HG02759 (cell line): Measurements from ENCODE around the gene GABRD.

Experiments used
- ATAC-seq: cut with Tn5 transposase; IDR thresholded peaks from one replicate; pipeline ENCODE4 v1.9.1; 2021; ENCODE audit warnings: mild to moderate bottlenecking, moderate library complexity; ENCODE audit not compliant: unreplicated experiment

The GABRD gene

GRCh38 chr1:2037314-2037979, 18.3 kb downstream of the GABRD start:
- ATAC-seq, result no peak

- ATAC-seq, result no peak
Measured at GRCh38 chr1:2038229-2038628, 19.1 kb downstream of the GABRD start.

GRCh38 chr1:2039251-2039650, 20.1 kb downstream of the GABRD start:
- no peak for ATAC-seq

DNA sequence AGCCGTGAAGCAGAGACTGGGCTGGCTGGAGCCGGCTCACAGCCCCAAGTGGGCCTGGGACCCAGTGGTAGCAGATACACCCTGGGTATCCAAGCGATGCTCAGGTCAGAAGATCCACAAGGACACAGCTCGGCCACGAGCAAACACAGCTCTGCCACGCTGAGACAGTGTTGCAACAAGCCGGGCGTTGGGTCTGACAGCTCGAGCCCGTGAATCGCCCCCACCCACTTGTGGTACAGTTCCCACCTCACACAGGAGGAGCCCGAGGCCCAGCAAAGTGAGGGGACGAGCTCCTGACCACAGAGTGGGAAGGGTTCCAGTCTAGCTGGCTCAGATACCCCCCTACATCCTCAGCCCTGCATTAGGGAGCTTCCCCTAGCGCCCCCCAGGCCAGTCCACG, 22.2 kb downstream of the GABRD start:
- no peak for ATAC-seq

DNA sequence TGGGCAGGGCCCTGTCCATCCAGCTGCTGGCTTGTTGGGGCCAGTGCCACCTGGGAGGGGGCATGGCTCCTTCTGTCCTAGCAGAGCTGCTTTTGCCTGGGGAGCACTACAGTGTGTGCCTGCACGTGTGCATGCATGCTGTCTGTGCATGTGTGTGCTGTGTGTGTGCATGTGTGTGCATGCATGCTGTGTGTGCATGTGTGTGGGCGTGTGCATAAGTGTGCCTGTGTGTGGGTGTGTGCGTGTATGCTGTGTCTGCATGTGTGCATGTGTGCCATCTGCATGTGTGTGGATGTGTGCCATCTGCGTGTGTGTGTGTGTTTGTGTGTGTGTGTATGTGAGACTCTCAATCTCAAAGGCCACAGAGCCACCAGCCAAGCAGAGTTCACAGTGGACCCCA, 22.7 kb downstream of the GABRD start:
- no peak for ATAC-seq

DNA sequence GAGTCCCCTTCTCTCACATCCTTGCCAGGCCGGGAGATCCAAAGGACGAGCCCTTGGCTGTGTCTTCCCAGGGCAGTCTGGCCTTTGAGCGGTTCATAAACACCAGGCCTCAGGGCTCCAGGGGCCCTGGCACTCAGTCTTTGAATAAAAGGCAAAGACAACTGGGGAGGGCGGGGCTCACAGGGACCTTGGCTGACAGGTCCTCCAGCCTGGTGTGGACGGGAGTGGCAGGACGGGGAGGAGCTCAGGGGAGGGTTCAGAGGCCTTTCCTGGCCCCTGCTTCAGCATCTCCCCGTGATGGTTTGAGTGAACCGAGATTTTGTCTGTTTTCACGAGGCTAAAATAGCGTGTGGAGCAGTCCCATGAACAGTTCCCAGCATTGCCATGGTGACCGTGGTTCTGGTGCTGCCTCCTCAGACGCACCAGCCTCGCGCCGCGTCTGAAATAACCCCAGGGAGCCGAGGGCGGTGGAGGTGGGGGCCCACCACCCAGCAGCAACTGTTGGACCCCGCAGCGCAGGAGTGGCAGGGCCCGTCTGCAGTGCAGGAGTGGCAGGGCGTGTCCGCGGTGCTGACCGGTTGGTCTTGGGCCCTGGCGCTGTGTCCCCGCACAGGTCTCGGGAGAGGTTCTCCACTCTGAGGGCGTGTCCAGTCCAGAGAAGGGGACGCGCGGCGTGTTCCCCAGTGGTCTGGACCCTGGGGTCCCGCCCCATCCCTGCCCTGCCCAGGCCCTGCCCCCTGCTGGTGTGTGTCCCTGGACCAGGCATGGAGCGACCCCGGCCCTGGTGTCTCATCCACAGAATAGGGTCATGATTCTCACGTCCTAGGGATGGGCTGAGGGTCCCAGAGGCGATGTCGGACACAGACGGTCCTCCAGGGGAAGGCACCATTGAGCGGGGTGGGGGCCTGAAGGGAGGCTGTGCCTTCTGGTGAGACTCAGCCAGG, 24.0 kb downstream of the GABRD start:
- no peak for ATAC-seq

- ATAC-seq, result no peak
Measured at GRCh38 chr1:2043886-2044285, 24.7 kb downstream of the GABRD start.

GRCh38 chr1:2044510-2045319, 25.6 kb downstream of the GABRD start:
- ATAC-seq, result no peak

- ATAC-seq, result no peak
Measured at GRCh38 chr1:2045468-2046173, 26.5 kb downstream of the GABRD start.

- ATAC-seq, result no peak
Measured at GRCh38 chr1:2046174-2046917, 27.2 kb downstream of the GABRD start.

GRCh38 chr1:2046953-2047748, 28.0 kb downstream of the GABRD start:
- ATAC-seq, result no peak

DNA sequence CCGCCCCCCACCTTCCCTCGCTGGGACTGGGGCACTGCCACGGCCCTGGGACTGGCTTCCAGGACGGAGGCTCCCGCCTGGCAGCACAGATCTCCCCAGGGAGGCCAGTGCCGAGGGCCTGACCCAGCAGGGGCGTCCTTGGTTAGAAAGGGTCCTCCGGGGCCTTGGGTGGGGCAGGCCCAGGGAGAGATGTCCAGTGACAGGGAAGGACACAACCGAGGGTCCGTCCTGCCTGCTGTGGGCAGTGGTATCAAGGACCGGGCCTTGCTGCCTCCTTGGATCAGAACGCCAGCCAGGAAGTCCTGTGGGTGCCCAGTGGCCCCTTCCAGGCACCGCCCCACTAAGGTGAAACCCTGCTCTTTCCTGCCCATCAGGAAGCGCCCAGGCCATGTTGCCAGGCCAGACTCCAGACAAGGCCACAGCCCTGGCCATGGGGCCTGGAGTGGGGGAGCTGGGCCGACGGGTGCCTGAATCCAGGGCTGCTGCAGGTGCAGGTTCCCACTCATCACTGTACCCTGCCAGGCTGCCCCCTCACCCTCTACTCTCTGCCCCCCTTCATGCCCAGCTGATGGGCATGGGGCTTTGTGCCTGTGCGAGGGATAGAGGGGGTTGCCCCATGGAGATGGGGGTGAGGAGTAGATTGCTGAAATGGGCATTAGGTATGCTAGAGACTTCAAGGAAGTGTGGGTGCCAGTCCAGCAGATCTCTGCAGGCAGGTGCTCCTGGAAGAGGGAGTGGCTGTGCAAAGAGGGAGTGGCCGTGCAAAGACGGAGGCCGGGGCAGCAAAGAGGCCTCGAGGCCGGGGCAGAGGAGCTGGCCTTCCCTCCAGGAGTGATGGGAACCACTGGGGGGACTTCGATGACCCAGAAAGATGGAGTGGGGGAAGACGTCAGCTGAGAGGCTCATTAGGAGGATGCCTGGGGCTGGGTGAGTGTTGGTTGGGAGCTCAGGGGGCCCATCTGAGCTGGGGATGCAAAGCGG, 28.9 kb downstream of the GABRD start:
- ATAC-seq, result no peak

DNA sequence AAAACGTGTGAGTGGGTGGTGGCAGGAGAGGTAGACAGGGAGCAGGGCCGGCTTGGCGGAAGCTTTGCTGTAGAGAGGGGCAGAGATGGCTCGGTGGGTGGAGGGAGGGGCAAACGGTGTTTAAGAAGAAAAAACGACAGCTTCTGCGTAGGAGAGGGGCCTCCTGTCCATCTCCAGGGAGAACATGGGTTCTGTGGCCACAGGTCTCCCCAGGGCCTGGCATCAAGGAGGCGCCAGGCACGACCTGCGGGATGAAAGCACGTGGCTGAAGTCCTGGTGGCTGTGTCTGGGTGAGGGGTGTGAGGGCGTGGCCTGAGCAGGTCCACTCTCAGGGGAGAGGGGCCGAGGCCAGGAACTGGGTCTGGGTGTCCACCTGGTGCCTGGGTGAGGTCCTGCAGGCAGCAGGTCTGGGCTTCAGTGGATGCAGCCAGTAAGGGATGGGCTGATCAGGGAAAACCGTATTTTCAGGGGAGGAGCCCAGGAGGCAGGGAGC, 30.1 kb downstream of the GABRD start:
- ATAC-seq, result no peak

DNA sequence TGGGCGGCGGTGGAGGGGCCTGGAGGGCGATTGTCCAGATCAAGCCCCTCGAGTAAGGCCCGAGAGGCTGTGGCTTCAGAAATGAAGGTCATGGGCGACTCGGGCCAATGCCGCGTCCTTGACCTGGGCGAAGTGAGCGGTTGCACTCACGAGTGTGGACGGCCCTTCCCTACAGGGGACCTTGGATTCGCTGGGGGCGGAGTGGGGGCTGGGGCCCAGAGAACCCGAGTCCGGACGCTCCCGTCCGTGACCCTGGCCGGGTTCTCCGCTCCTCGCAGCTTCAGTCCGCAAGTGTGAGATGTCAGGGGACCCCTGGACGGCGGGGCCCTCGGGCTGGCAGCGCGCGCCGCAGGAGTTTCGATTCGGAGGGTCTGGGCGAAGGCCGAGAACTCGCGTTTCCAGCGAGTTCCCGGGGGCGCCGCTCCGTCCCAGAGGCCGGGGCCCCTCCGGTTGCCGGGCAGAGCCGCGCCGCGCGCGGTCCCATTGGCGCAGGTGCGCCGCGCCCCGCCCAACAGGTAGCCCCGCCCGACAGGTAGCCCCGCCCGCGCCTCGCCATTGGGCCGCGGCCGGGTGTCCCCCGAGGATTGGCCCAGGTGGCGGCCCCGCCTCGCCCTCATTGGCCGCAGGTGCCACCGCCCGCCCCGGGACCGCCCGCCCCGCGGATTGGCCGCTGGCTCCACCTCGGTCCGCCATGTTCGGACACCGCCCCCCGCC, 30.7 kb downstream of the GABRD start, which contains the start of gene PRKCZ:
TSS of gene PRKCZ (plus strand) at position 694 of the 714 bp plus-strand sequence. CDS start 220 bp downstream, outside the sequence.
- peak; percentile 69 for ATAC-seq

- ATAC-seq, result no peak
Measured at GRCh38 chr1:2050461-2050792, 31.3 kb downstream of the GABRD start.

DNA sequence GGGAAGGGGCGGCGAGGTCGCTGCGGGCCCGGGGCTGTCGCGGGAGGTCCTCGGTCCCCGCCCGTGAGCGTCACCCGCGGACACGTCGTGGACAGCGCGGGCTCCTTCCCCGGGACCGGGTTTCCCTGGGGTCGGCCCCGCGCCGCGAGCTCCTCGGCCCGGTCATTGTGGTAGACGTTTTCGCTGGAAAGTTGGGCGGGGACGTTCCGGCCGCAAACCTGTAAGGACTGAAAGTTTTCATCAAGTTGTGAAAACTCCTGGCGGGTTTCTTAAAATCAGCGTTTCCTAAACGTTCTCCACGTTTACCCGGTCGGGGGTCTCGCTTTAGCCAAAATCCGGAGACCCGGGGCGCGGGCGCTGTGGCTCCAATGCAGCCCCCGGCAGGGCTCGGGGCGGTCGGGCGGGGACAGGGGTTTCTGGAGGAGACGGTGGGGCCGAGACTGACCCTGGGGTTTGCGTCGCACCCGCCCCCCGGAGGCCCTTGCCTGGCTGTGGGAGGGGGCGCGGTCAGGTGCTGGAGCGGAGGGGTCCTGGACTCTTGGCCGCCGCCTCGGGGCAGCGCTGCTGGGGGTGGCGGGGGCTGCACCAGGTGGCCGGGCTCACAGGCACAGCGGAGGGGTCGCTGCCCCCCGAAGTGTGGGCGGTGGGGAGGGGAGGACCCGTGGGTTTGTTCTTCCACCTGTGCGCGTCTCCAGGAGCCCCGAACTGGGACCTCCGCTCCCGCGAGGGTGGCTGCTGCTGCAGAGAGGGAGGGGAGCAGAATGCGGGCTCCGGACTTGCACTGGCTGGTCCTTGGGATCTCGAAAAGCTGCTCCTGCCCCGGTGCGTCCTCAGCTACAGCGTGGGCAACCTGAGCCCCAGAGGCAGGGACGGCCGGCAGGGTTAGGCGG, 31.9 kb downstream of the GABRD start:
- no peak for ATAC-seq
